CD4-positive, CD25-positive, alpha-beta regulatory T cell (primary cell): ENCODE results near the gene ABHD4. TPM values are rescaled to one million over a fixed set of nuclear protein-coding genes. Genes with fewer than 3 reads are reported as not detected.

Experiments used
- ATAC-seq, 2 donors: fragments of 150-1000 bp; cut with Tn5 transposase; one replicate each; pipeline ENCODE4 v1.10.0; 2021; ENCODE audit warnings: low read depth in 2 of 2, moderate number of reproducible peaks in 2 of 2, moderate library complexity in 1 of 2
- DNase-seq, 3 donors: peaks; one replicate each; pipeline versions ENCODE4 v3.0.0 to v3.0.0-alpha.2; 2012 to 2022; ENCODE audit warnings: mixed read lengths in 1 of 3
- H3K27ac ChIP-seq: one replicate; pipeline ENCODE4 v1.7.0; 2013; ENCODE audit warnings: mild to moderate bottlenecking, low read length; ENCODE audit not compliant: insufficient read depth, poor library complexity, severe bottlenecking
- H3K27me3 ChIP-seq: one replicate; pipeline ENCODE4 v1.7.0; 2013; ENCODE audit warnings: low read length; ENCODE audit not compliant: control insufficient read depth, insufficient read depth
- H3K36me3 ChIP-seq: one replicate; pipeline ENCODE4 v1.7.0; 2013; ENCODE audit warnings: mild to moderate bottlenecking, low read length, moderate library complexity; ENCODE audit not compliant: control insufficient read depth, insufficient read depth
- H3K4me1 ChIP-seq: 2 replicates; pipeline ENCODE4 v1.7.0; 2013; ENCODE audit warnings: mild to moderate bottlenecking, low read length; ENCODE audit not compliant: insufficient read depth, control insufficient read depth, poor library complexity, severe bottlenecking
- H3K4me3 ChIP-seq: one replicate; pipeline ENCODE4 v1.7.0; 2013; ENCODE audit warnings: low read depth, mild to moderate bottlenecking, low read length, moderate library complexity
- H3K9me3 ChIP-seq, 2 experiments: 1 replicate in 1 of 2; 2 replicates in 1 of 2; pipeline ENCODE4 v1.7.0; 2013; ENCODE audit warnings: low read length in 2 of 2, mild to moderate bottlenecking in 1 of 2, moderate library complexity in 1 of 2; ENCODE audit not compliant: control insufficient read depth in 2 of 2
- H3K27ac Mint-ChIP-seq, 3 donors: one replicate each; pipeline ENCODE4 v1.8.0; 2020 to 2022; ENCODE audit warnings: mild to moderate bottlenecking in 3 of 3, mixed read lengths in 3 of 3, moderate library complexity in 2 of 3
- H3K27me3 Mint-ChIP-seq: one replicate; pipeline ENCODE4 v1.8.0; 2022; ENCODE audit warnings: mild to moderate bottlenecking, mixed read lengths
- H3K36me3 Mint-ChIP-seq: one replicate; pipeline ENCODE4 v1.8.0; 2020; ENCODE audit warnings: mixed read lengths
- H3K4me1 Mint-ChIP-seq, 4 donors: one replicate each; pipeline ENCODE4 v1.8.0; 2020 to 2022; ENCODE audit warnings: mixed read lengths in 4 of 4, mild to moderate bottlenecking in 1 of 4
- H3K4me3 Mint-ChIP-seq, 4 donors: one replicate each; pipeline ENCODE4 v1.8.0; 2020 to 2022; ENCODE audit warnings: mild to moderate bottlenecking in 4 of 4, mixed read lengths in 4 of 4, moderate library complexity in 3 of 4
- H3K9me3 Mint-ChIP-seq, 7 donors: one replicate each; pipeline ENCODE4 v1.8.0; 2020 to 2022; ENCODE audit warnings: mixed read lengths in 7 of 7, mild to moderate bottlenecking in 3 of 7, moderate library complexity in 2 of 7
- polyA plus RNA-seq, 4 donors: library from polyadenylated mRNA; unstranded; fragments of 300-500 nt; fragmentation: Illumina TruSeq; gene quantifications; one replicate each; pipeline ENCODE4 v1.2.3, GENCODE V29; 2021
- total RNA-seq: library from RNA; stranded (reverse); gene quantifications from one replicate; pipeline ENCODE4 v1.2.3, GENCODE V29; 2022

ABHD4 gene
- total and polyA plus RNA-seq, 5 donors from 2014 or later: 10.1 to 13.4 (median 10.7) TPM

GRCh38 chr14:22557846-22558220 is 40.3 kb upstream of the ABHD4 start:
- H3K27me3 Mint-ChIP-seq: peaks cover 10% of the 10 kb centered on the region
- peaks cover 0 to 2% (median 0%) of the 10 kb centered on the region in 7 donors for H3K9me3 Mint-ChIP-seq
- H3K4me1 ChIP-seq: peaks cover 95% of the 10 kb centered on the region
- peak overlapping the region; percentile 88 to 95 (median 92) for H3K4me3 Mint-ChIP-seq
- peak overlapping the region; percentile 72 for H3K4me3 ChIP-seq
- no peaks in the 10 kb centered on the region for H3K27me3 ChIP-seq
- H3K9me3 ChIP-seq: no peaks in the 10 kb centered on the region
- H3K27ac ChIP-seq: peak overlapping the region; percentile 99
- peaks cover 3% of the 10 kb centered on the region for H3K36me3 ChIP-seq
- peak overlapping the region; percentile 98 to 100 (median 100) for H3K27ac Mint-ChIP-seq
- H3K36me3 Mint-ChIP-seq: peaks cover 7% of the 10 kb centered on the region
- H3K4me1 Mint-ChIP-seq: peaks cover 27 to 93% (median 71%) of the 10 kb centered on the region in 4 donors
- DNase-seq (peak in 1 of 3 donors; percentile 25), ATAC-seq (no peak)

GRCh38 chr14:22558221-22558913 is 39.7 kb upstream of the ABHD4 start:
- Mint-ChIP-seq H3K4me3 (peak overlapping the region; percentile 88 to 95 (median 92)), H3K27ac (peak overlapping the region; percentile 98 to 100 (median 100)), H3K4me1 (peaks cover 27 to 93% (median 68%) of the 10 kb centered on the region in 4 donors), H3K36me3 (peaks cover 5% of the 10 kb centered on the region), H3K9me3 (peaks cover 0 to 2% (median 0%) of the 10 kb centered on the region in 7 donors), H3K27me3 (peaks cover 10% of the 10 kb centered on the region)
- Histone ChIP-seq H3K9me3 (no peaks in the 10 kb centered on the region), H3K36me3 (no peaks in the 10 kb centered on the region), H3K27ac (peak overlapping the region; percentile 99), H3K4me1 (peaks cover 95% of the 10 kb centered on the region), H3K27me3 (no peaks in the 10 kb centered on the region), H3K4me3 (peak overlapping the region; percentile 72)
- peak; percentile 42 to 85 (median 65) for DNase-seq
- no peak for ATAC-seq

GRCh38 chr14:22559041-22559440 is 39.1 kb upstream of the ABHD4 start:
- H3K4me1 Mint-ChIP-seq: peaks cover 21 to 94% (median 66%) of the 10 kb centered on the region in 4 donors
- peaks cover 10% of the 10 kb centered on the region for H3K27me3 Mint-ChIP-seq
- Histone ChIP-seq H3K9me3 (no peaks in the 10 kb centered on the region), H3K27me3 (no peaks in the 10 kb centered on the region), H3K4me1 (peaks cover 95% of the 10 kb centered on the region), H3K27ac (peak overlapping the region; percentile 99), H3K4me3 (peak overlapping the region; percentile 72), H3K36me3 (no peaks in the 10 kb centered on the region)
- H3K9me3 Mint-ChIP-seq: peaks cover 0 to 2% (median 0%) of the 10 kb centered on the region in 7 donors
- no peak for ATAC-seq
- H3K36me3 Mint-ChIP-seq: peaks cover 1% of the 10 kb centered on the region
- H3K4me3 Mint-ChIP-seq: peak overlapping the region; percentile 77 to 92 (median 90)
- H3K27ac Mint-ChIP-seq: peak overlapping the region; percentile 98 to 100 (median 100)
- DNase-seq: no peak

- H3K4me1 ChIP-seq: peaks cover 95% of the 10 kb centered on the region
- no peaks in the 10 kb centered on the region for H3K27me3 ChIP-seq
- Mint-ChIP-seq H3K4me3 (peak overlapping the region; percentile 65 to 93 (median 80)), H3K36me3 (peaks cover 8% of the 10 kb centered on the region), H3K27me3 (peaks cover 7% of the 10 kb centered on the region), H3K27ac (peak overlapping the region; percentile 96 to 100 (median 100)), H3K4me1 (peaks cover 32 to 96% (median 71%) of the 10 kb centered on the region in 4 donors), H3K9me3 (peaks cover 0 to 2% (median 0%) of the 10 kb centered on the region in 7 donors)
- peak in 2 of 3 donors; percentile 27 to 50 for DNase-seq
- H3K9me3 ChIP-seq: no peaks in the 10 kb centered on the region
- no peak for ATAC-seq
- H3K36me3 ChIP-seq: no peaks in the 10 kb centered on the region
- H3K4me3 ChIP-seq: peak overlapping the region; percentile 62
- H3K27ac ChIP-seq: peak overlapping the region; percentile 99
Observed at GRCh38 chr14:22560662-22561365, 37.3 kb upstream of the ABHD4 start.

- peaks cover 2% of the 10 kb centered on the region for H3K27me3 Mint-ChIP-seq
- Histone ChIP-seq H3K27ac (peak overlapping the region; percentile 99), H3K4me3 (peak overlapping the region; percentile 62), H3K36me3 (no peaks in the 10 kb centered on the region), H3K9me3 (no peaks in the 10 kb centered on the region), H3K27me3 (no peaks in the 10 kb centered on the region), H3K4me1 (peaks cover 97% of the 10 kb centered on the region)
- peak overlapping the region; percentile 96 to 100 (median 100) for H3K27ac Mint-ChIP-seq
- peaks cover 28 to 96% (median 71%) of the 10 kb centered on the region in 4 donors for H3K4me1 Mint-ChIP-seq
- peaks cover 0 to 1% (median 0%) of the 10 kb centered on the region in 7 donors for H3K9me3 Mint-ChIP-seq
- H3K4me3 Mint-ChIP-seq: peak overlapping the region; percentile 65 to 93 (median 78)
- H3K36me3 Mint-ChIP-seq: peaks cover 8% of the 10 kb centered on the region
- DNase-seq: no peak
- no peak for ATAC-seq
Observed at GRCh38 chr14:22561366-22561660, 36.8 kb upstream of the ABHD4 start.

GRCh38 chr14:22561661-22562579 is 36.2 kb upstream of the ABHD4 start:
- Histone ChIP-seq H3K9me3 (no peaks in the 10 kb centered on the region), H3K27ac (peak overlapping the region; percentile 99), H3K27me3 (no peaks in the 10 kb centered on the region), H3K36me3 (no peaks in the 10 kb centered on the region), H3K4me1 (peaks cover 99% of the 10 kb centered on the region), H3K4me3 (peak overlapping the region; percentile 62)
- DNase-seq (peak; percentile 71 to 85 (median 83)), ATAC-seq (peak; percentile 42 to 44)
- Mint-ChIP-seq H3K4me3 (peak overlapping the region; percentile 65 to 93 (median 78)), H3K27ac (peak overlapping the region; percentile 96 to 100 (median 100)), H3K4me1 (peaks cover 30 to 96% (median 73%) of the 10 kb centered on the region in 4 donors), H3K27me3 (no peaks in the 10 kb centered on the region), H3K36me3 (peaks cover 8% of the 10 kb centered on the region), H3K9me3 (no peaks in the 10 kb centered on the region)

GRCh38 chr14:22563987-22564386 is 34.1 kb upstream of the ABHD4 start:
- no peaks in the 10 kb centered on the region for H3K27me3 Mint-ChIP-seq
- no peaks in the 10 kb centered on the region for H3K27me3 ChIP-seq
- no peaks in the 10 kb centered on the region for H3K36me3 ChIP-seq

More at GRCh38 chr14:22563987-22564386, 34.1 kb upstream of the ABHD4 start:
- H3K4me3 ChIP-seq: peak overlapping the region; percentile 70
- peaks cover 32 to 97% (median 72%) of the 10 kb centered on the region in 4 donors for H3K4me1 Mint-ChIP-seq
- peaks cover 99% of the 10 kb centered on the region for H3K4me1 ChIP-seq
- H3K27ac Mint-ChIP-seq: peak overlapping the region; percentile 96 to 100 (median 100)
- H3K9me3 ChIP-seq: no peaks in the 10 kb centered on the region
- peak in 1 of 2 donors; percentile 19 for ATAC-seq
- H3K27ac ChIP-seq: peak overlapping the region; percentile 99
- H3K9me3 Mint-ChIP-seq: no peaks in the 10 kb centered on the region
- DNase-seq: peak in 2 of 3 donors; percentile 20 to 79
- peak overlapping the region in 3 of 4 donors; percentile 65 to 80 (median 77) for H3K4me3 Mint-ChIP-seq
- peaks cover 12% of the 10 kb centered on the region for H3K36me3 Mint-ChIP-seq
